HG03060 (cell line): ENCODE results near the gene ROR1.

Experiments
- ATAC-seq: cut with Tn5 transposase; IDR thresholded peaks from one replicate; pipeline ENCODE4 v1.9.1; 2021; ENCODE audit warnings: low read depth, moderate number of reproducible peaks; ENCODE audit not compliant: unreplicated experiment

The ROR1 gene

DNA sequence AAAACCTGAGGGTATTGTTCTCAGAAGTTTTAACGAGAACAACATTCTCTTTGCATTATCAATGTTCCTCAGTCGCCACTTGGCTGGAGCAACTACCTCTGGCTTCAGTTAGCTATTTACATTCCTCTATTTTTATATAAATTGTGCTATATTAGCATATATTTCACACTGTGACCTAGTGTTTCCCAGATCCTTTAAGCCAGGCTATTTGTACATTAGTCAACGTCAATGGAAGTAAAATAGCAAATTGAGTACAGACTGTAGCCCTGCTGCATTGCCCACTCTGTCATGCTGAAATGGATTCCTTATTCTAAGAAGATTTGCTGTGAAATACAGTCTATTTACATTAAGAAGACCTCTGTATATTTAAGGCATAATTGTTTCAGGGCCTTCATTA is 213.8 kb downstream of the ROR1 start:
- ATAC-seq, result no peak

DNA sequence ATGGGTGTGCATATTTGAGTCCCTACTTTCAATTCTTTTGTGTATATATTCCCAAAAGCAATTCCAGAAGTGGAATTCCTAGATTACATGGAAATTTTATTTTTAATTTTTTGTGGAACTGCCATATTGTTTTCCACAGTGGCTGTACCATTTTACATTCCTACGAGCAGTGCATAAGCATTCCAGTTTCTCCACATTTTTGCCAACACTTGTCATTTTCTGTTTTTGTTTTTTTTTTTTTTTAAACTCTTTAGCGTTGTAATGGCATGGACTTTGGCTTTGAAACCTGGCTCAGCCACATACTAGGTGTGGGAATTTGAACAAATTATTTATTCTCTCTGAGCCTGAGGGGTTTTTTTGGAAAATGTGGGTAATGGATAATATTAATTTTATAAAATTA is 215.1 kb downstream of the ROR1 start:
- ATAC-seq, result no peak

DNA sequence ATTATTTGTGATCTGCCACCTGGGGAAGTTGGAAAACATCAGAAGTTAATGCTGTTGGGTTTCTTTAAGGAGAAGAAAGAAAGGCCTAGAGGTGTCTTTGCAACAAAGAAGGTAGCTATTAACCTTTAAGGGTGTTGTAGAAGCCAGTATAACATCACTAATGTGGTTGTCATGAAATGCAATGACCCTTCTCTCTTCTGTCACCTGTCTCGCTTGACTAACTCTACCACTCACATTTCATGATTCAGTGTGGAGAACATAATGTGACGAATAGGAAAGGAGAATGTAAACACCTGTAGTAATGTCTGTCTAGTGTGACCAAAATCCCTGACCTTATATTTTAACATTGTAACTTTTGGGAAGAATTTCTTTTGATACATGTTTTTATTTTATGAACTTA is 217.9 kb downstream of the ROR1 start:
- no peak for ATAC-seq

DNA sequence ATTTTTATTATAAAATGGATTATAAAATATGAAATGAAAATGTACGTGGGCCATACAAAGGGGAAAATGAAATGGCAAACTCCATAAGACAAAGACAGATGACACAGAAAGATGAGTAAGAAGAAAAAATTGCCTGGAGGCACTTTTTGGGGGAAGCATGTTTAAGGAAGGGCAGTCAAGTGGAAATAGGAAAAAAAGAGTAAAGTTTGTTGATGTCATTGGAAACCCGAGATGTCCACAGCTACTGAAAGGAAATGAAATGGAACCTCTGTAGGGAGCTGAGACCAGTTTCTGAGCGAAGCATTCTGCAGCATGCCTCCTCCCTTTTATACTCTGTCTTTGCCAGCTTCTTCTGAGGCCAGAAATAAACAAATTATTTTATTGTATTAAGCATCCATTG is 226.2 kb downstream of the ROR1 start:
- ATAC-seq, result no peak

DNA sequence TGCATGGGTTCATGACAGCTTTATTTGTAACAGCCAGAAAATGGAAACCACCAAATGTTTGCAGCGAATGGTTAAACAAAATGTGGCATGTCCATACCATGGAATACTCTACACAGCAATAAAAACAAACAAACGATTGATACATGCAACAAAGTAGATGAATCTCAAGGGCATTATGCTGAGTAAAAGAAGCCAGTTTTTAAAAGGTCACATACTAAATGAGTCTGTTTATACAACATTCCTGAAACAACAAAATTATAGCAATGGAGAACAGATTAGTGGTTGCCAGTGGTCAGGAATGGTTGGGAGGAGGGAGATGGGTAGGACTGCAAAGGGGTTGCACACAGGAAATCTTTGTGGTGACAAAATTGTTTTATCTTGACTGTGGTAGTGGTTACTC is 227.2 kb downstream of the ROR1 start:
- ATAC-seq, result no peak

DNA sequence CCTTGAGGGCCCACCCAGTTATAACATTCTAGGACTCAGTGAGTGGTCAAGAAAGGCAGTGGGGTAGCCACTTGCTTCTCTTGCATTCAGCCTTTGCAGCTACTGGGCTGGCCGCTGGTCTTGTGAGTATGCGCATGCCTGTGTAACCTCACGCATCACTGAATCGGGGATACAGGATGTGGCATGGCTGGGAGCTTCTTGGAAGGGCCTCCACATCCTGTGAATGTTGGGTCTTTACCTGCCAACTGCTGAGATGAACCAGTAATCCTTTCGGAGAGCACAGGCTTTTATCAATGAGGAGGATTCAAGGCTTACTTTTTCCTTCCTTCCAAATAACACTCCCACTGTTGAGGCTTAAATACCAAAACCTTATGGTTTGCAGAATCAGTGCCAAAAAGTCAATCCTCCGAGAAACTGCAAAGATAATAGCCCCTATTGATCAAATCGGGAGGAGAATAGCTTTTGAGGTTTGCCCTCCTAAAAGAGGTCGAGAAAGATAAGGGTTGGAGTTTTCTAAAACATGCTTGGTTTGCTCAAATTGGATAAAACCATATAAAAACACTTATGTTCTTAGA is 230.7 kb downstream of the ROR1 start:
- no peak for ATAC-seq

DNA sequence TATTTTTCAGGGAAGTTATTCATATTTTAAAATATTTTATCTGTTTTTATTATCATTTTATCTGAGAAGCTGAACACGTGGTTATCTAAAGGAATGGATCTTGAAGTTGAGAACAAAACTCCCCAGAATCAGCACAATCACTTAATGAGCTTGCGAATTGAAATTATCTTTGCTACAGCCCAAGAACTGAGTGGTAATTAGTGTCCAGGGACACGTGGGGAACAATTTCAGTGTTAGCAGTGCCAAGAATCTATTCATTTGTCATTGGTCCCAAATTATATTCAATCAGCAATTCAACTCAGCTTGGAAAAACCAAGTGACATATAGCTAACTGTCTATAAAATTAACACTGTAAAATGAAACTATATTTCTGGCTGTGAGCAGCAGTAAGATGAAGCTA is 232.0 kb downstream of the ROR1 start:
- no peak for ATAC-seq

DNA sequence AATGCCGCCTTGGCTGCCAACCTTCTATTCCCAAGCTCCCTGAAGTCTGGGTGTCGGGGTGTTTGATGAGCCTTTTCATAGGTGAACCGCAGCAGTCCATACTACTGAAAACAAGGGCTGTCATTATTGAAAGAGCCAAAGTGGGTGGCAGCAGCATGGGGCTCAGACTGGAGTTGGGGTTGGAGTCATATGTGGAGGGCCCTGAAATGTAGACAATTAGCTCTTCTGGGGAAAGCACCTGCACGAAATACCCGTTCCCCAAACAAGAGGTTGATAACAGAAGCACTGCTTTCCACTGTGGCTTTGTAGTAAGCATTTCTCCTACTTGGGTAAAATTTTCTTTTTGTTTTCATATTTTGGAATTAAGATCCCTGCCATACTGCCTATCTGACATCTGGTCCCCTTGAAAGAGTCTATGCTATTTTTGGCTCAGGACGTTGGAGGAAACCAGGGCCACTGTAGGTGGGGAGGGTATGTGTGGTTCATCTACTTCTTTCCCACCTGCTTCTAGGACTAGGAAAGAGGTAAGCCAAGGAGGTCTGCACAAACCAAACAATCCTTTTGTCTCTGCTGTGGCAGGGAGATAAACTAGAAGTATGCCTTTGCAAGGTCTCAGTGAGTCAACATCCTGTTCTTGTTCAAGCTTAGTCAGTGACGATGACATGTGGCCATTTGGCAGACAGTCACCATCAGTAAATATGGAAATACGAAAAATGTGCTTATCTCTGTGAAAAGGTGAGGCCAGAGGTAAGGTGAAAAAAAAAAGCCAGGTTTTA is 232.6 kb downstream of the ROR1 start:
- no peak for ATAC-seq

DNA sequence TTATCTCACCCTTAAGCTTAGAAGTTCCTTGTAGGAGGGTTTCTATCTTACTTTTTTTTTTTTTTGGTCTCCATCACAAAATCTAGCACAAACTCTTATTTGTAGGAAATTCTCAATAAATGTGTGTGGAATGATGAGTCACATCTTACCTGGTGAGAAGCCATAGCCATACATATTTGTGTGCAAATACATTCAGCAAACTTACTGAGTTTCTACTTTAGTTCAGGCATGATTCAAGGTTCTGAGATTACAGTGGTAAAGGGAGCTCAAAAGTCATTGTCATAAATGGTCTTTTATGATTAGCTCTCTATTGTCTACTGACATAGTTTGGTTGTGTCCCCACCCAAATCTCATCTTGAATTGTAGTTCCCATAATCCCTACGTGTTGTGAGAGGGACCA is 236.5 kb downstream of the ROR1 start:
- ATAC-seq, result no peak

DNA sequence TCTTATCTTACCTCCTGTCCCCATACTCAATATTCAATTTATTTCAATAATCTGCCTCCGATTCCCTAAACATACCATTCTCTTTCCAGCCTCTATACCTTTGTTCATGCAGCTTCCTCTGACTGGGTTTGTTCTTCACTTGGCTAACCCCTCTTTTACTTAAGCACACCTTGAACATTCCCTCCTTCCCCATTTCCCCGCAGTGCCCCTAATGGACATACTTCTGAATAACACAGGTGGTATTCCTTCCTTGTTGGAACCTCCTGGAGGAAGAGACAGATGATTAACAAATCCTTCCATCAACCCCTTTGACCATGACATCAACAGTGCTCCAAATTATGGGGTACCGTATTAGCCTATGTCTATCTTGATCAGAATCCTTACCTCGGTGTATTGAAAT is 239.6 kb downstream of the ROR1 start:
- no peak for ATAC-seq

DNA sequence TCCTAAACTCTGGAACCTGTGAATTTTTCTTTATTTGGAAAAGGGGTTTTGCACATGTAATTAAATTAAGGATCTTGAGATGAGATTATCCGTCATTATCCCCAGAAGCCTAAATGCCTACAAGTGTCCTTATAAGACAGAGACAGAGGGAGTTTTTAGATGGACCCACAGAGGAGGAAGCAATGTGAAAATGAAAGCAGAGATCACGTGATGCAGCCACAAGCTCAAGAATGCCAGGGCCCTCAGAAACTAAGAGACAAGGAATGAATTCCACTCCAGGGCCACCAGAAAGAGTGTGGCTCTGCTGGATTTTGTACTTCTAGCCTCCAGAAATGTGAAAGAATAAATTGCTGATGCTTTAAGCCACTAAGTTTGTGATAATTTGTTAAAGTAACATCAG is 246.0 kb downstream of the ROR1 start:
- ATAC-seq, result no peak

DNA sequence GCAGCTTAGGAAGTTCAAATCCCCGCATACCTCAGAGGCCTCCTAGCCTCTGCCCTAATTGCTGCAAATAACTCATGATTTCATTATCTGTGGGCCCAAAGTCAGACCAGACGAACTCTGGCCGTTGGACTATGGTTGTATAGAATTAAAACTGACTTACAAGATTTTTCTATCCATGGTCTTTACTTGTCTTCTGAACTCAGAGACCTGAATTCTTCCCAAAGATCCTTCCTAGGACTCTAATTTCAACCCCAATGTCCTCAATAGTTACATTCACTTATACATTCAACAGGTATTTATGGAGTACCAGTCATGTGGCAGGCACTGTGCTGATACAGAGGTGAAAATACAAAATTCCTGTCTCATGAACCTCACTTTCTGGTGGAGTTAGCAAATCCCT is 247.2 kb downstream of the ROR1 start:
- no peak for ATAC-seq

DNA sequence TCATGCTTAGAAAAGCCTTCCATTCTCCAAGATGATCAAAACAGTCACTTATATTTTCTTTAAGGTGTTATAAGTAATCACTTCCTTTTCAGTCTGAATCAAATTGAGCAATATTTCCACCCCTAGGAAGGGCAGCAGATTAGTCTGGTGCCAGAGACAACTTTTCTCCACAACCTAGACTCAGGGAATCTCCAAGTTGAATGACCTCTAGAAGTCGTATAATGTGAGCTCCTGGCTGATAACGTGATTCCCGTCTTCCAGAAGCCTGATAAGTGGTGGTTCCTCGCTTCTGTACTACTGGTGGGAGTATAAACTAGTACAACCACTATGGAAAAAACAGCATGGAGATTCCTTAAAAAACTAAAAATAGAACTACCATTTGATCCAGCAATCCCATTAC is 251.2 kb downstream of the ROR1 start:
- ATAC-seq, result no peak

DNA sequence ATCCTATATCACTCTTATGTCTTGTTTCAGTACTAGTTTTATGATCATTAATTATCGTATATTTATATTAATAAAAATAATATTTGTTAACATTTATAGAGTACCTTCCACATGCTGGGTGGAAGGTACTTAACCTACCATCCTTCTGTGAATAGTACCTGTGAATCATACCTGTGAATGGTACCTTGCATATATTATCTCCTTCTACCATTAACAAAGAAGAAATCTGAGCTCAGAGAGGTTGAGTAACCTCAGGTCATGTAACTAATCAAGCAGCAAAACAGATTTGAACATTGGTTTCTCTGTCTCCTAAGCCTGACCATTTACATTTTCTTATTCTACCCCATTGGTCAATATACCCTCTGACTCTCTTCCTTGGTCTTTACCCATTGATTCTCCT is 255.2 kb downstream of the ROR1 start:
- no peak for ATAC-seq

DNA sequence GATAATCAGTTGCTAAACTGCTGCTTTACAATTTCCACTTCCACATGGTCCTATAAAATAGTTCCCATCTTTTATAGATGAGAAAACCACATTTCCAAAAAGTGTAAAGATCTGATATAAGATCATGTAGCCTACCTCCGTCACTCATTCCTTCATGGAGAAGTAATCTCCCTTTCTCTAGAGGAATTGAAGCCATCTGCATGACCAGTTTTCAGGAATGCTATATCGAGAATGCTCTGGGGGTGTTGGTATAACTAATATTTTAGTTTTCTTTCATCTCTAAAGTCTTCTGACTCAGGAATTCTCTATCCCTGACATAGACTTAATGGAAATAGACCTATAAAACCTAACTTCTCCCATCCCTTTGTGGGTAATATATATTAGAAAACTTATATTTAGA is 256.6 kb downstream of the ROR1 start:
- no peak for ATAC-seq

DNA sequence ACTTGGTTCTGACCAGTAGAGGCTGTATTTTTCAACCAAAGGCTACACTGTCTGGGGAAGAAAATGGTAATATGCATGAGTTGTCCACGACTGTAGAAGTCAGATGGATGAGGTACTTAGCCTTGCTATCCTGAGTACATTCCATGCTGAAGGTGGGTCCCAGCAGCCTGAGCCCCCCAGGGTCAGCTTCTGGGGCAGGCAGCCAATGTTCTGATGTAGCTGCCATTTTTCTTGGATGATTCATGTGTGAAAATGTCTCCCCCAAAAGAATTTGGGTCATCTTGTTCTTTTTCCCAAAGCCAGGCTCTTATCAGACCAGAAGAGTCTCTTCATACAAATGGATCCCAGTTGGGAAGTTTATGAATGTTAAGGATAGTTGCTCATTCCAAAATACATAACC is 257.4 kb downstream of the ROR1 start:
- no peak for ATAC-seq

DNA sequence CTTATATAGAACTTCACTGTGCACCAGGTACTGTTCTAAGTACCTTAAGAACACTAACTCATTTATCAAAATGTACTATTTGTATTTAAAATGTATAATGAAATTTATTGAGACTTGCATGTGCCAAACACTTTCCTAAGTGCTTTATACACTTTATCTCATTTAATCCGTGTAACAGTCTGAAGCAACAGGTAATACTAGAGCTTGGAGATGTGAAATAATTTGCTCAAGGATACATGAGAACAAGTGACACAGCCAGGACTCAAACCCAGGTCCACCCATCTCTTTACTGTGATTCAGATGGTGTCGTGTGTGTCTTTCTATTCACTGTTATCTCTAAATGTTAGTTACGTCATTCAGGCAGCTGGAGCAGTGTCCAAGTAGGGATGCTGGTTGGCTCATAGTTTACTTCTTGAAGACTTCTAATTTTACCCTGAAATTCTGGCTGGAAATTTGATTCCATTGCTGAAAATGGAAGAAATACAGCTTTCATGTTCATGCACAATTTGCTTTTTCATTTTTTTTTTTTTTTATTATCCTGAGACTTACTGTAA is 259.9 kb downstream of the ROR1 start:
- no peak for ATAC-seq

DNA sequence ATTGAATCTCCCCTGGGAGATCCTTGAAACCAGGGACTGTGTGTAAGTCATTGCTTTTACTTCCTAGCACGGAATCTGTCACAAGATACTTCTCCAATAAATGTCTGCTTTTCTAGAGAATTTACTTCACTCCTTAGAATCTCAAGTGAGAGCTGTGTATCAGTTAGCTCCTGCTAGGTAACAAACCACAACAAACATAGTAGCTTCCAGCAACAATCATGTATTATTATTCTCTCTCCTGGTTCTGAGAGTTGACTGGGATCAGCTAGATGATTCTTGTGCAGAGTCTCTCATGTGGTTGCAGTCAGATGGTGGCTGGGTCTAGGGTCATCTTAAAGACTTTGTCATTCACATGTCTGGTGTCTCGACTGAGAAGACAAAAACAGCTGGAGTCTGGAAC is 262.7 kb downstream of the ROR1 start:
- no peak for ATAC-seq

DNA sequence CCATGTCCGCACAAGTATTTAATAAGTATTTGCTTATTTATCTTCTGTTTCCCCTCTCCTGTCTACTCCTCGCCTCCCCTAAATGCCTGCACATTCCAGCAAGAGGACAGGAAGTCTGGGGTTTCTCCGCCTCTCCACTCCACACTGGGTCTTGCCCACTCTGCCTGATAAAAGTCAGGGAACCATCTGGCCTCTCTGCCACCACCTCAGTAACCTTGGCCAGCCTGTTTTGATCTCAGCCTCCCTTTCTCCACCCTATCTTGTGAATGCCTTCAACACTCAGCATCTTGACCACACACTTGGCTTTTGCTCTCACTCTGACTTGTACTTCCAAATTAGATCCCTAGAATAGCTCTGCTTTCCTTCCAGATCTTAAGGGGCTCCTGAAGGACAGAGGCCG is 264.3 kb downstream of the ROR1 start:
- ATAC-seq, result no peak

DNA sequence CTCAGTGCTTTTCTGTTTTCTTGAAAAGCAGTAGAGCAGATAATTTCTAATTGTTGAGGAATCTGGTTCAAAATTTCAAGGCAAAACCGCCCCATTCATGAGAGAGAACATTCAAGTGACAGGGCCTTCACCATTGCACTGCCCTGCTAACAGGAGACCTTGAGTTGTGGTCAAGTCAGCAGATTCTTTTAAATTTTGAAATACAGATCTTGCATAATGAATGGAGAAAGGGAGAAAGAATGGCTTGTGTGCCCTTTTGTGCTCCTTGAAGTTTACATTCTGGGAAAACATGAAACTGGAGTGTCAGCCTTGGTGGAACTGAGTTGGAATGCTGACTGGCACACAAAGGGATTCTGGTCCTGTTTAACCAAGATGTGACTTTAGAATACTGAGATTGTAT is 265.1 kb downstream of the ROR1 start:
- ATAC-seq, result no peak

DNA sequence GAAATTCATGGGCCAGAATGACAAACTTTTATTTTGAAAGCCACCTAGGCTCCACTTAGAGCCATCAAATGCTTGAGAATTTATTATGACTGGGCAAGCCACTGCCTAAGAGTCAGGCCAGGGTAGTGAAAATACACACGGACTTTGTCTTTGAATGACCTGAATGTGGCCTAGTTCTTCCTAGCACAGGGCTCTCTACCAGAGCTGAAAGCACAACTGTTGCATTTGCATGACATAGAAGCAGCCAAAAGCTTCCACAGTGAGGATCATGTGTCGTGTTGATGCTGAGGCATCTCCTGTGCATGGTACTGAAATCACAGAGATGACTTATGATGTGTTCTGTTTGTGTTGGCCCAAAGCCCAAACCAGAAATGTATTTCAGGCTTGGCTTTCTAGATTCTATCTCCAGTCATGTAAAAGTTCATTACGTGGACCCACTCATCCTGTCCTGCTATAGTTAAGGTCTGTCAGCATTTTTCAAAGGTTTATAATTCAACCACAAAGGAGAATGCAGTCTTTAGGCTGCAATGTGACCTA is 265.6 kb downstream of the ROR1 start:
- ATAC-seq, result no peak
